KG1 (cell line): ENCODE measurements around the gene SWSAP1.
"Not testable (repeated sequence)": the region's sequence is repeated elsewhere in the genome, so short reads cannot be mapped to it uniquely, and the experiment has no call there.

ENCODE experiments used
- DNase-seq: peaks from one replicate; lab custom pipeline; 2025; lab: John Stamatoyannopoulos, UW

SWSAP1 gene, protein sequence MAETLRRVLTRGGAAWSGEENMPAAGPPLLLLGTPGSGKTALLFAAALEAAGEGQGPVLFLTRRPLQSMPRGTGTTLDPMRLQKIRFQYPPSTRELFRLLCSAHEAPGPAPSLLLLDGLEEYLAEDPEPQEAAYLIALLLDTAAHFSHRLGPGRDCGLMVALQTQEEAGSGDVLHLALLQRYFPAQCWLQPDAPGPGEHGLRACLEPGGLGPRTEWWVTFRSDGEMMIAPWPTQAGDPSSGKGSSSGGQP

DNA sequence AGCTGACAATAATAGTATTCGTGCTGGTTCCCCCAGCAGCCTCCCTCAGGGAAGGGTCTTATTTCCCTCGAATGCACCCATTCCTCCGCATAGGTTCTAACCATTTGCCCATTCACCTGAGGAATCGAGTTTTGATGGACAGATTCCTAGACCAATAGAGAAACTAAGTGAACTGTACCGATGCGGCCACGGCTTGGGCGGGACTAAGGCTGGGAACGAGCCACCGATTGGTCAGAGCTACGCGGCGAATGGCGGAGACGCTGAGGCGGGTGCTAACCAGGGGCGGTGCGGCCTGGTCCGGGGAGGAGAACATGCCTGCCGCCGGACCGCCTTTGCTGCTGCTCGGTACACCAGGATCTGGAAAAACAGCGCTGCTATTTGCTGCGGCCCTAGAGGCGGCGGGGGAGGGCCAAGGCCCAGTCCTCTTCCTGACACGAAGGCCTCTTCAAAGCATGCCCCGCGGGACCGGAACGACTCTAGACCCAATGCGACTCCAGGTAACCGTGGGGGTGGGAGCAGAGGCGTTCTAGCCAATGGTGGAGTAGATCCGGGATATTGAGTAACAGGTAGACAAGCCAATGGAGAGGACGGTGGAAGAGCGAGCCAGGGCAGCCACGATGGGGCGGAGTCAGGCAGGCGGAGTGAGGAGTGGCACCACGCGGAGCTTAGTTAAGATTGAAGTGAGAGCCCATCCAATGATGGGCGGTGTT lies at the start of gene SWSAP1:
Gene SWSAP1, plus strand, starts transcription at position 234 of the 710 bp plus-strand sequence. Its CDS starts 15 bp downstream, at position 249.
- peak; percentile 100 for DNase-seq

DNA sequence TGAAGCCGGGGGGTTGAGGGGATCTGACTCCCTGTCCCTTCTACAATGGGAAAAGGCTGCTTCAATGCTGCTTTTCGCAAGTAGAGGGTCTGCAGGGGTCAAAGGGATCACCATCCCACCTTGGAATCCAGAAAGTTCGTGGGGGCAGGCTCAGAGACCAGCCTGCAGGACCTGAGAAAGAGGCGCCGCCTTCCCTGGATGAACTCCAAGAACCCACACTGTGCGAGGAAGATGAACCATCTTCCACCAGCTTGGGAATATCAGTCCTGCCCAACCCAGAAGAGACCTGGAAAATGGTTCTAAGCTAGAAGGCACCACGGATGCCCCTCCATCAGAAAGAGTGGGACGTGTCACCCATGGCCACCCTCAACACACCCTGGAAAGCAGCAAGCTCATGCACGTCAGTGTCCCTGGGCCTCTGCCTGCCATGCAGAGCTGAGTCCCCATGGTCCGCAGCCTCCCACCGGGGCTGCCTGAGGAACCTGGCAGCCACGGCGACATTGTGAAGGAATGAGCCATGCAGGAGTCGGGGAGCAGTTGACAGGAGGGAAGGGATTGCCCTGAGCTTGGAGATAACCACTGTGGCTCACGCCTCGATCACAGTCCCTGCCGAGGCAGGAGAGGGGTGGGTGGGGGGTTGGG lies 49.6 kb upstream of the SWSAP1 start:
- no peak for DNase-seq

DNA sequence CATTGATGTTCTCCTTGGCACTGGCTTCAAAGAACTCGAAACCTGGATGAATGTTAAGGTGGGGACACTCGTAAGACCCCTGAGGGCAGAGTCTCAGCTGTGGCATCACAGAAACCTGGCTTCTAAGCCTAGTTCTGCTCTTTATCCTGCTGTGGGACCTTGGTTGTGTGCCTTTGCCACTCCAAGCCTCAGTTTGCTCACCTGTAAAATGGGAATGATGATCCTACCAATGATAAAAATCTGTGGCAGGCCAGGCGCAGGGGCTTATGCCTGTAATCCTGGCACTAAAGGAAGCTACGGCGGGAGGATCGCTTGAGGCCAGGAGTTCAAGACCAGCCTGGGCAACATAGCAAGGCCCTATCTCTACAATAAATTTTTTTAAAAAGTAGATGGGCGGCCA lies 48.9 kb upstream of the SWSAP1 start:
- DNase-seq = no peak

DNA sequence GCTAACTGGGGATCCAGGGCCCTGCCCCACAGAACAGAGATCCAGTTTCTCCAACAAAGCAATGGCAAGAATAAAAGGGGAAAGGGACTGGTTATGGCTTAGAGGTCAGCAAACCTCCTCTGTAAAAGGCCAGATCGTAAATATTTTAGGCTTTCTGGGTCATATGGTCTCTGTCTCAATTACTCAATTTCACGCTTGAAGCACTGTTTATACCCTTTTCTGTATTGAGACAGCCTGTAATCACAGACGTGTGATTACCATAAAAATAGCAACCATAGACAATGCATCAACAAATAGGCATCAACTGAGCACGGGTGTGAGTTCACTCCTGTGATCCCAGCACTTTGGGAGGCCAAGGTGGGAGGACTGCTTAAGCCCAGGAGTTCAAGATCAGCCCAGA lies 44.3 kb upstream of the SWSAP1 start:
- no peak for DNase-seq

DNA sequence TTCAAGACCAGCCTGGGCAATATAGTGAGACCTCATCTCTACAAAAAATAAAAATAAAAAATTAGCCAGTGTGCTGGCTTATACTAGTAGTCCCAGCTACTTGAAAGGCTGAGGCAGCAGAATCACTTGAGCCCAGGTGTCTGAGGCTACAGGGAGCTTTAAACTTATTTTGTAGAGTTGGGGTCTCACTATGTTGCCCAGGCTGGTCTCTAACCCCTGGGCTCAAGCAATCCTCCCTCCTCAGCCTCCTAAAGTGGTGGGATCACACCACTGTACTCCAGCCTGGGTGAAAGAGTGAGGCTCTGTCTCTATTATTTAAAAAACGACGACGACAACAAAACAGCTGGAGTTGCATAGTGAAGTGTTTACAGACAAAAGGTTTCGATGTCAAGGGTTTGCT lies 43.0 kb upstream of the SWSAP1 start:
- DNase-seq = no peak

DNA sequence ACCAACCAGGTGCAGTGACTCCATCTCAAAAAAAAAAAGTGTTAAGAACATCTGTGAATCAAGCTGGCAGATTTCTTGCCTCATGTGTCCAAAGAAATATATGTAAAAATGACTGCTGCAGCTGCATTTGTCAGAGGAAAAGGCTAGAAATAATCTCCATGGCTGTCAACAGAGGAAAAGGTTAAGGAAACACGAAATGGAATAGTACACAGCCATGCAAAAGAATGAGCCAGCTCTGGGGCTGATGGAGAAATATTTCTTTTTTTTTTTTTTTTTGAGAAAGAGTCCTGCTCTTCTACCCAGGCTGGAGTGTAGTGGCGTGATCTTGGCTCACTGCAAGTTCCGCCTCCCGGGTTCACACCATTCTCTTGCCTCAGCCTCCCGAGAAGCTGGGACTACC lies 41.6 kb upstream of the SWSAP1 start:
- no peak for DNase-seq

DNA sequence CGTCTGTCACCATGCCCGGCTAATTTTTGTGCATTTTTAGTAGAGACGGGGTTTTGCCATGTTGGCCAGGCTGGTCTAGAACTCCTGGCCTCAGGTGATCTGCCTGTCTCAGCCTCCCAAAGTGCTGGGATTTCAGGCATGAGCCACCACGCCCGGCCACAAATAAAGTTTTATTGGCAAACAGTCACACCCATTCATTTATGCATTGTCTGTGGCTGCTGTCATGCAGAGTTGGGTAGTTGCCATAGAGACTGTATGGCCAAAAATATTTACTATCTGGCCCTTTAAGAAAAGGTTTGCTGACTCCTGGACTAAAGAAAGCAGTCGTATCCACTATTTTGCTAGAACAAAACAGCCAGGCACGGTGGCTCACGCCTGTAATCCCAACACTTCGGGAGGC lies 40.6 kb upstream of the SWSAP1 start:
- DNase-seq = not testable (repeated sequence)

DNA sequence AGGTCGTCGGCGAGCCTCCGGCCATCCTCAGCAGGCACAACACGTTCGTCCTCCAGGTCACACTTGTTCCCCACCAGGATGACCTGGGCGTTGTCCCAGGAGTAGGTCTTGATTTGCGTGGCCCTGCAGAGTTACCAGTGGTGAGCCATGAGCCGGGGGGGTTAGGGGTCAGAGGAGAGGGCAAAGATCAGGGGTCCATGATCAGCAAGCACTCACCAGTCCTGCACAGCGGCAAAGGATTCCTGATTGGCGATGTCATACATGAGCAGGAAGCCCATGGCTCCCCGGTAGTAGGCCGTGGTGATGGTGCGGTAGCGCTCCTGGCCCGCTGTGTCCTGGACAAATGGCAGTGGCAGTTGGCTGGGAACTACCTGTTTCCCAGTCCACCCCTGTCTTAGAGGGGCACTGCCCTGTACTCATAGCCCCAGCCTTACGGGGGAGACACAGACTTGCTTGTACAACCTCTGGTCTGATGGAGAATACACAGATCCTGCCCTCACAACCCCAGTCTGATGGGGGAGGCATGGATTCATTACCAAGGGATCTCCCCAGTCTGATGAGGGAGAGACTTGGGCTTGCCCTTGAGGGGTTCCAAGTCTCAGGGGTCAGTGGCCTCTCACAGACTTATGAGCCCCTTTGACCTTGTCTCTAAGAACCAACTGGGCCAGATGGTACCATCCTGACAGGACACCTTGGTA lies 38.9 kb upstream of the SWSAP1 start:
- DNase-seq = no peak

DNA sequence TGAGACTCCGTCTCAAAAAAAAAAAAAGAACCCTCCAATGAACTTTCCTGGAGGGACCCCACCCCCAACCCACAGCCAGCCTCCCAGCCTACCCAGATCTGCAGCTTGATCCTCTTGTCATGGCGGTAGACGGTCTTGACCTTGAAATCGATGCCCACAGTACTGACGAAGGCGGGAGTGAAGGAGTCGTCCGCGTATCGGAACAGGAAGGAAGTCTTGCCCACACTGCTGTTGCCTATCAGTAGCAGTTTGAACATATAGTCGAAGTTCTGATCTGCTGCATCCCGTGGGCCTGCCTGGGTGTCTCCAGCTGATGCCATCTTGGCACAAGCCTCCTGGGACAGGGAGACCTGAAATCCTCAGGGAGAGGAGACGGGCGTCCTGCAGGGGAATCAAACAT lies 37.4 kb upstream of the SWSAP1 start:
- DNase-seq = no peak

DNA sequence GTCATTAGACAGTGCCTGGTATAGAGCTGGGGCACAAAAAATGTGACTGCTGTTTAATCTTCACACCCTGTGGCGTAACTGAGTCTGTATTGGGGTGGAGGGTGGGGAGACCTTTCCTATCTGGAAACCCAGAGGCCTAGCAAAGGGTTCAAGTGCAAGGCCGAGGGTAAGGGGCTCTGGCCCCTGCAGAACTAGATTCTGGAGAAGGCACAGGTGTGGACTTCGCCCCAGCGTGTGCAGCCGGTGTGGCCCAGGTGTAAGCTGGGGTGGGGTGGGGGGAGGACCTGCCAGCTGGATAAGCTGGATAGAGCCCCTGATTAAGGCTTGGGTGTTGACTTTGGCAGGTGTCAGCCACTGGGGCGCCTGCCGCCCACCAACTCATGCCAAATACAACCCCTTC lies 36.3 kb upstream of the SWSAP1 start:
- DNase-seq = no peak

DNA sequence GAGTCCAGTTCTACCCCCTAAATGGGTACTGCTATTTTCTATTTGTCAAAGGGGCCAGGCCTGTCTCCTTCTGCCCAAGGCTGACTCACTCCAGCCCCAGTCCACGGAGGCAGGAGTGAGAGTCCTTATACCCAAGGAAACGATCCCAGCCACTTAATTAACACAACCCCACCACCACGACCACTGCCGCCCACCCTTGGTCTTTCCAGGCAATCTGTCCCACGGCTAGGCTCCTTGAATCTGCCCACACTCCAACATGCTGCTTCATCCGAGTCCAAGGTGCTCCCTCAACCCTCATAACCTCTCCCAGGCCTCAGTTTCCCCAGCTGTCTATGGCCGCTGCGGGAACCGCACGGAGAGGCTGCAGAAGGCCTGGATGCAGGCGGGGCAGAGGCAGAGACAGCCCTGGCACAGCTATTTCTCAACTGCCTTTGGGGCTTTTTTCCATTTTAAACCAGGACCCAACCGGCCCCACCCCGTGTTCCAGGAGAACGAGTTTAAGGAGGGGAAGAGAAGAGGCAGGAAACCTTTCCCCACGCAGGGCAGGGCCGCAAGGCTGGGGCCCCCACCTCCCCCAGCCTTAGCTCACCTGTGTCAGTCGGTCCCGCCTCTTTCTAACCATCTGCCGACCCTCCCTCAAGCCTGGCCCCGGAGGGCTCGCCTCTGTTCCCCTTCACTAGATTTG lies 35.8 kb upstream of the SWSAP1 start:
- no peak for DNase-seq

DNA sequence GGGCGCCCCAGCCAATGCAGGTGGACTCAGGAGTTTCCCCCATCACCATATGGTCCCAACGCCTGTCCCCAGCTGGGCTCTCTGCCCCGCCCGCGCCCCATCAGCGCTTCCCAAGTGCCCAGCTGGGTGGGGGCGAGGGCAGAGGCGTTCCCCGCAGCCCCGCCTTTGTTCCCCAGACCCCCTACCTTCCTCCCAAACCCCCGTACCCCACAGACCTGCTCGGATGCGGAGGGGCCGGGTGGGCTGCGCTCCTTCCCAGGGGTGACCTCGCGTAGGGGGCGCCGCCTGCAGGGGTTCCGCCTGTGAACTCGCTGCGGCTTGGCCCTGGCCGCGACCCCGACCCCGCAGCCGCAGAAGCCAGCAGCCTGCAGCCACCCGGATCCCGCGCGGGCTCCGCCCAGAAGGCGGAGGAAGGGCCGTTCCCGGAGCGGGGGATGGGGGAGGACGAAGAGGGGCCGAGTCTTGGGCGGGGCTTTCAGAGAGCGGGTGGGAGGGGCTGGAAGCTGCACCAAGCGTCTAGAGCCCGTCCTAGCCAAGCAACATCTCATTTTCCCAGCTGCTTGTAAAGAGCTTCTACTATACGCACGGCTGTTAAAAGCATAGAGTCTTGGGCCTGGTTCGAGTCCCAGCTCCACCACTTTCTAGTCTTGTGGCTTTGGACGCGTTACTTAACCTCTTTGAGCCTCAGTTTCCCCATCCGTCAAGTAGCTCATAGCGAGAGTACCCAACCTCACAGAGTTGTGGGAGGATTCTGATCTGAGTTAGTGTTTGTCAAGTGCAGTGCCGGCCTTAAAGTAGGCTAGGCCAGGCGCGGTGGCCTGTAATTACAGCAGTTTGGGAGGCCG lies 35.0 kb upstream of the SWSAP1 start, which contains the start of gene RAB3D:
Gene RAB3D, minus strand, starts transcription at position 404 of the 845 bp plus-strand sequence. CDS start 2,258 bp downstream, outside the sequence.
- no peak for DNase-seq

DNA sequence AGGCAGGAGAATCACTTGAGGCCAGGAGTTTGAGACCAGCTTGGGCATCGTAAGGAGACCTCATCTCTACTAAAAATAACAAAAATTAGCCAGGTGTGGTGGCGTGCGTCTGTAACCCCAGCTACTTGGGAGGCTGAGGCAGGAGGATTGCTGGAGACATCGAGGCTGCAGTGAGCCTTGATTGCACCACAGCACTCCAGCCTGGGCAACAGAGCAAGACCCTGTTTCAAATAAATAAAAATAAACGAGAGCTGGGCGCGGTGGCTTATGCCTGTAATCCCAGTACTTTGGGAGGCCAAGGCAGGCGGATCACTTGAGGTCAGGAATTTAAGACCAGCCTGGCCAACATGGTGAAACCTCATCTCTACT lies 34.4 kb upstream of the SWSAP1 start:
- DNase-seq = not testable (repeated sequence)

DNA sequence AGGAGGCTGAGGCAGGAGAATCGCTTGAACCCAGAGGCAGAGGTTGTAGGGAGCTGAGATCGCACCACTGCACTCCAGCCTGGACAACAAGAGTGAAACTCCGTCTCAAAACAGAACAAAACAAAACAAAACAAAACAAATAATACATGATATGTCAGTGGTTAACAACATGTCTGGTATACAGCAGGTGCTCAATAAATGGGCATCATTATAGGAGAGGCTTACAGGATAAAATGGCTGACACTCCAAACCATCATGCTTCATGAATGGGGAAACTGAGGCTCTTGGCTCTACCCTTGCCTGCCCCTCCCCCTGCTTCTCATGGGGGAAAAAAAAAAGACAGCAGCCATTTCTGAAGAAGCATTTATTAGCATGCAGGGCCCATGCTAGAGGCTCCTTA lies 32.0 kb upstream of the SWSAP1 start:
- DNase-seq = no peak

DNA sequence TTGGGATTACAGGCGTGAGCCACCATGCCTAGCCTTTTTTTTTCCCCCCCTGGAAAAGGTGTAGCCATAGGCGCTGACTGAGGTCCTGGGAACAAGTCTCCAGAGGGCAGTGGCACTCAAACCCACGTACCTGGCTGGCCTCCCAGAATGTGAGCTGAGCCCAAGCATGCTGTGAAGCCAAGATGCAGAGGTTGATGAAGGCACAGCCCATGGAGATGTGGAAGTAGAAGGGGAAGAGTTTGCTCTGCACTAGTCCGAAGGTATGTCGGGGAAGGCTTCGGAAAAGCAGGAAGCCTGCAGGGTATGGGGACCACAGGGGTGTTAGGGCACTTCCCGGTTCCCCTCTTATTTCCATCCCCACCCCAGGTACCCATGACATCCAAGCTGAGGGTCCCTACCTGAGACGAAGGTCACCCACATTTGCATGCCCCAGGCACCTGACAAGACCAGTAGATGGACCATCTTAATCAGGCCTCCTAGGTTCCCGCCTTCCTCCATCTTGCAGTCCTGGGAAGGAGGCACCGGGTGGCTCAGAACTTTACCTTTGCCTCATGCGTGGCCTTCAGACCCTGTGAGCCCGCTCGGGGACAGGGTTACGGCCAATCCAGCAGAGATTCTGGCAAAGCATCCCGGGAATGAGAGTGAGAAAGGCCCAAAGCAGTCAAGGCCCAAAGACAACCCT lies 29.2 kb upstream of the SWSAP1 start:
- no peak for DNase-seq

DNA sequence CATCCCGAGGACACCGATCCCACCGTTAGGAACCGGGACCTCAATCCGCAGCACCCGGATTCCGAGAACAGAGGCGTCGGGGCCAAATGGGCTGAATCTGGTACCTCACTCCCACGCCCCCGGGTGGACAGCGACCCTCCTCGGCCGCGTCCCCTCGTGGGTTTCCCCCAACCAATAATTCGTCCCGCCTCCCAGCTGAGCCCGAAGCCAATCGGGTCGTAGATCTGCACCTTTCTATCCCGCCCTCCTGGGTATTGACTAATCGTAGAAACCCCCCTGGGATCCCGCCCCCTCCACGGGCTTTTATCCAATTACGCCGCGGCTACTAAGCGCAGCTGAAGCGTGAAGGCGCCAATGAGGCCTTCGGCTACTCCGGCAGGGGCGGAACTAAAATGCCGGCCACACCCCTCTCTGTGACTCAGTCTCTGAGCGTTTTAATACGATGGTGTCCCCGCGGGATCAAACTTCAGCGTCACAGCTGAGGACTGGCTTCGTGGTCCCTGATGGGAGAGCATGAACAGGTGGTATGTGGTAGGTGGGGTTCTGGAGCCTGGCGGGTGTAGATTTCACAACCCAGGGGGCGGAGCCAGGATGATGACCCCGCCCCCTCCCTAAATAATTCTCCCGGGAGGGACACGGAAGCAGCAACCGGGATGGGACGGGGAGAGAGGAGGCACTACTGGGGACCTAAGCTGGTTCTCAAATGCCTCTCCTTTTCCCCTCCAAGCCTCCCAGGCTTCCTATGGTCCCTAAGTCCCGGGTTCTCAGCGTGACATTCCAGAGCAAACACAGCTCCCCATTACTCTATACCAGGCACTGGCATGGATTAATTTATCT lies 28.1 kb upstream of the SWSAP1 start, which contains the start of the genes CCDC159 and TMEM205:
Gene CCDC159, plus strand, starts transcription at position 416 of the 837 bp plus-strand sequence. Its CDS starts 88 bp downstream, at position 504.
Gene TMEM205, minus strand, starts transcription at position 165 of the 837 bp plus-strand sequence. CDS start 649 bp downstream, outside the sequence.
- DNase-seq = peak; percentile 99

DNA sequence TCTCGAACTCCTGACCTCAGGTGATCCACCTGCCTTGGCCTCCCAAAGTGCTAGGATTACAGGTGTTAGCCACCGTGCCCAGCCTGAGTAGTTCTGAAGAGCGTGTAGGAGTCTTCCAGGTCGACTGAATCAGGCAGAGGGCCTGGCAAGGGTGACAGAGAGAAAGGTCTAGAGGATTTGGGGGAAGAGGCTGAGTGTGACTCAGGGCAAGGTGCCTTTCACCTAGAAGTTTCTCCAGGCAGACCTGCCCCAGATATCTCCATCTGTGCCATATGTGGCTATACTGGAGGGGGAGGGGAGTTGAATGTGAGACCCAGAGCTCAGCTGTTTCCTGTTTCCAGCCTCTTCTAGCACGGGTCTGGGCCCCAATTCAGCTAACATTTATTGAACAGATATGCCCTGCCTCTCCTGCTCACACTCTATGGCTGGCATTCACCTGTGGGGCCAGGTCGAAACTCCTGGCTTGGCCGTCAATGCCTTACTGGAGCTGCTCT lies 26.9 kb upstream of the SWSAP1 start:
- no peak for DNase-seq

DNA sequence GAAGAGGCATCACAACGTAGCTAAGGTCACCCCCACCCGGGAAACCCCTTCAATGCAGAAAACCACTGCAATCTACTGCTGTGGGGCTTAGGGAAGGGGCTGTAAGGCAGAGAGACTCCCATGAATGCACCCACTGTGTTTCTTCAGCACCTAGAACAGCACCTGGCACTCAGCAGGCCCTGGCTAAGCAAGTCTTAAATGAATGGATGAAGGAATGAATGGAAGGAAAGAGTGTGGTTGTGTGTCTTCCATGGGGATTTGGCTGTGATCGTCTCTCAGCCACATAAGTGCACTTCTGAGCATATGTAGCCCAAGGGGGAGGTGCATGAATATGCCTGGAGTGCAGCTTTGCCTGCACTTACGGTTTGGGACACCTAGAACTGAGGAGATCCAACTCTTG lies 25.3 kb upstream of the SWSAP1 start:
- DNase-seq = no peak

DNA sequence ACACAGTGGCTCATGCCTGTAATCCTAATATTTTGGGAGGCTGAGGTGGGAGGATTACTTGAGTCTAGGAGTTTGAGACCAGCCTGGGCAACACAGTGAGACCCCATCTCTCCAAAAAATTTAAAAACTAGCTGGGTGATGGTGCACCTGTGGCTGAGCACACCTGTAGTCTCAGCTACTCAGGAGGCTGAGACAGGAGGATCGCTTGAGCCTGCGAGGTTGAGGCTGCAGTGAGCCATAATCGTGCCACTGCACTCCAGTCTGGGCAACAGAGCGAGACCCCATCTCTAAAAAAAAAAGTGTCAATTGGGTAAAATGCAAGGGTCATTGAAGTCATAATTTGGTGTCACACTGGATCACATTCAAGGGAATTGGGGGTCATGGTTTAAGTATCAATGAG lies 20.4 kb upstream of the SWSAP1 start:
- DNase-seq = not testable (repeated sequence)
